OCI-LY7 (cell line): ENCODE results near the gene NLRC3.

ENCODE experiments used
- EZH2phosphoT487 ChIP-seq: fragments of 200-600 bp; sonication (generic); IDR thresholded peaks from 2 replicates; pipeline ENCODE4 v1.6.1; 2018; ENCODE audit warnings: low read depth, borderline replicate concordance, mild to moderate bottlenecking, mixed run types, antibody characterized with exemption, low read length, moderate library complexity, mixed read lengths
- TF ChIP-seq, protein P1 (sequence below): fragments of 200-600 bp; sonication (generic); conservative IDR thresholded peaks from 2 replicates; pipeline ENCODE4 v1.5.1; 2014; ENCODE audit warnings: mild to moderate bottlenecking, antibody characterized with exemption, low read length, moderate library complexity, mixed read lengths

DNA sequence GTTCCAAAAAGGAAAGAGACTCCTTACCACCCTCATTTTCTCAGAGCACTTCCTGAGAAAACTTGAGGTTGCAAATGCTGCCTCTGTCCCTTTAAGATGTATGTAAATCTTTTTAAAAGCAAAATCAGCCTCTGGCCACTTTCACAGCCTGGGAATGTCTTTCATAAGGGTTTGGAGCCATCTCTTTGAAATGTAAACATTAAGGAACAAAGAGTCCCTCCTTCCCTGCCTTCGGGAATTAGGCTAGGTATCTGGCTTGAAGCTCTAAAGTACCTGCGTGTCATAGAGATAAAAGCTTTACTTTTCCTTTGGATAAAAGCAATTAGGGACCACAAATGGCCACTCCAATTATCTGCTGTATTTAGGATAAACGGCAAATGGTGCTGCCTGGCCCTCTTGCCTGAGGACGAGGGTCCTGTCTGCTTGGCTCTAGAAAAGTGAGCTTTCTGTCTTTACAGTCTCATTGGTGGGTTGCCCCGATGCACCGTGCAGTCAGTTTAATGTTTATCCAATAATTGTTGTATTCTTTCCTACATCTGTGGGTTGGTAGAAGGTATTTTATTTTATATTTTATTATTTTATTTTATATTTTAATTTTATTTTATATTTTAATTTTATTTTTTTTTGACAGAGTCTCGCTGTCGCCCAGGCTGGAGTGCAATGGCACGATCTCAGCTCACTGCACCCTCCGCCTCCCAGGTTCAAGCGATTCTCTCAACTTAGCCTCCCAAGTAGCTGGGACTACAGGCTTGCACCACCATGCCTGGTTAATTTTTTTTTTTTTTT, 23.9 kb downstream of the NLRC3 start:
- TF ChIP-seq, protein P1, sequence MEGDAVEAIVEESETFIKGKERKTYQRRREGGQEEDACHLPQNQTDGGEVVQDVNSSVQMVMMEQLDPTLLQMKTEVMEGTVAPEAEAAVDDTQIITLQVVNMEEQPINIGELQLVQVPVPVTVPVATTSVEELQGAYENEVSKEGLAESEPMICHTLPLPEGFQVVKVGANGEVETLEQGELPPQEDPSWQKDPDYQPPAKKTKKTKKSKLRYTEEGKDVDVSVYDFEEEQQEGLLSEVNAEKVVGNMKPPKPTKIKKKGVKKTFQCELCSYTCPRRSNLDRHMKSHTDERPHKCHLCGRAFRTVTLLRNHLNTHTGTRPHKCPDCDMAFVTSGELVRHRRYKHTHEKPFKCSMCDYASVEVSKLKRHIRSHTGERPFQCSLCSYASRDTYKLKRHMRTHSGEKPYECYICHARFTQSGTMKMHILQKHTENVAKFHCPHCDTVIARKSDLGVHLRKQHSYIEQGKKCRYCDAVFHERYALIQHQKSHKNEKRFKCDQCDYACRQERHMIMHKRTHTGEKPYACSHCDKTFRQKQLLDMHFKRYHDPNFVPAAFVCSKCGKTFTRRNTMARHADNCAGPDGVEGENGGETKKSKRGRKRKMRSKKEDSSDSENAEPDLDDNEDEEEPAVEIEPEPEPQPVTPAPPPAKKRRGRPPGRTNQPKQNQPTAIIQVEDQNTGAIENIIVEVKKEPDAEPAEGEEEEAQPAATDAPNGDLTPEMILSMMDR, result no peak
- no peak for TF ChIP-seq EZH2phosphoT487
